Globus pallidus (tissue), 1 donor: ENCODE results near the gene TRANK1.
"Not testable (repeated sequence)": the region's sequence is repeated elsewhere in the genome, so short reads cannot be mapped to it uniquely, and the experiment has no call there.

ENCODE experiments used
- DNase-seq: peaks from one replicate; pipeline ENCODE4 v3.0.0-alpha.2; 2015; ENCODE audit warnings: low spot score

Gene TRANK1

DNA sequence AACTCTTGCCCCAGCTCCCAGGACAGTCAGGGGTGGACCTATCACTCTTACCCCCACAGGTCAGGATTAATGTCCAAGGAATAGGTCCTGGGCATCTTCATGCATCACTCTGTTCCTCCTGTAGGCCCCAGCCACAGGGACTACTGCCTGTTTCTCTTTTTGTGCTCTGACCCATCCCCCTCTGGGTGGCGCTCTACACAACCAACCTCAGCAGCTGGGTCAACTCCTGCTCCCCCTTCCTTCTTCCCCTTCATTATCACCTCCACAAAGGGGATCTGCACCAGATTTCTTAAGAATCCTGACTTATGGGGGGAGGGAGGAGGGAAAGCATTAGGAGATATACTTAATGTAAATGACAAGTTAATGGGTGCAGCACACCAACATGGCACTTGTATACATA is 12.2 kb upstream of the TRANK1 start:
- DNase-seq = no peak

DNA sequence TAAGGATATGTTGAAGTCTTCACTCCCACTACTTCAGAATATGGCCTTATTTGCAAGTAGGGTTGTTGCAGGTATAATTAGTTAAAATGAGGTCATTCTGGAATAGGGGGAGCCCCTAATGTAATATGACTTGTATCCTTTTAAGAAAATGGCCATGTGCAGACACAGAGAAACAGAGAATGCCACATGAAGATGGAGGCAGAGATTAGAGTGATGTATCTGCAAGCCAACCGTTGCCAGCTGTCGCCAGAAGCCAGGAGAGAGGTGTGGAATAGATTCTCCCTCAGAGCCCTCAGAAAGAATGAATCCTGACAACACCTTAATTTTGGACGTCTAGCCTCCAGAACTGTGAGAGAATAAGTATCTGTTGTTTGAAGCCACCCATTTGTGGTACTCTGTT is 11.3 kb upstream of the TRANK1 start:
- no peak for DNase-seq

DNA sequence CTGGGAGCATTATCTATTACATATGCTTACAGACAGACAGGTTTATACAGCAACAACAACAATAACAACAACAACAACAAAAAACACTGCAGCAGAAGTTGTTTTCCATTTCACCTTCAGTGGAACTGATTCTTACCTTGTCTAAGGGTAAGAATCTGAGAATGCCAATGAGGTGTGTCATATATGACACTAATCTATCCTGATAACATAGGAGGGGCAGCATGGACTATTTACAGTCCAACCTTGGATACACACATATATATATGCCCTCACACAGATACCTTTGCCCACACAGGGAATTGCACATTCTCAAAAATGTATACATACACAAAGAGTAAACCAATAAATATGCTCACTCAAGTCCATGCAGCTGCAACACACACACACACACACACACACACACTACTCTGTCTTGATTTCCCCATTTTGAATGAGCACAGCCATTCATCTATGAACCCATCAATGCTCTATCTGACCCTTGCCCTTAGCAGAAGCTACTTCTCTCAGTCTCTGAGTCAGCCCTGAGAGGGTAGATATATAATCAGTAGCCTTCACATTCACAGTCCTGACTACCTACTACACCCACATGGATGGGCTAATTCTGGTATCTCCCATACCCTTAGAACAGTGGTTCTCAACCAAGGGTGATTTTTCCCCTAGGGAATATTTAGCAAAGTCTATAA is 9.7 kb upstream of the TRANK1 start:
- no peak for DNase-seq

DNA sequence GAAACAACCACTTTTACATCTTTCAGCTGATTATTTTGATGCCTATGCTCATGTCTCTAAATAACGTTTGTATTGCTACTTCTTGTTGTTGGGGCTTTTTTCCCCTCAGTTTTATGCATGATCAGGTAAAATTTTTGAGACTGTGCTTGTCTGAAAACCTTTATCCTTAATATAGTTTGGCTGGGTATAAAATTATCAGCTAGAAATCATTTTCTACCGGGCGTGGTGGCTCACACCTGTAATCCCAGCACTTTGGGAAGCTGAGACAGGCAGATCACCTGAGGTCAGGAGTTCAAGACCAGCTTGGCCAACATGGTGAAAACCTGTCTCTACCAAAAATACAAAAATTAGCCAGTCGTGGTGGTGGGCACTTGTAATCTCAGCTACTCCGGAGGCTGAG is 3.0 kb upstream of the TRANK1 start:
- not testable (repeated sequence) for DNase-seq

DNA sequence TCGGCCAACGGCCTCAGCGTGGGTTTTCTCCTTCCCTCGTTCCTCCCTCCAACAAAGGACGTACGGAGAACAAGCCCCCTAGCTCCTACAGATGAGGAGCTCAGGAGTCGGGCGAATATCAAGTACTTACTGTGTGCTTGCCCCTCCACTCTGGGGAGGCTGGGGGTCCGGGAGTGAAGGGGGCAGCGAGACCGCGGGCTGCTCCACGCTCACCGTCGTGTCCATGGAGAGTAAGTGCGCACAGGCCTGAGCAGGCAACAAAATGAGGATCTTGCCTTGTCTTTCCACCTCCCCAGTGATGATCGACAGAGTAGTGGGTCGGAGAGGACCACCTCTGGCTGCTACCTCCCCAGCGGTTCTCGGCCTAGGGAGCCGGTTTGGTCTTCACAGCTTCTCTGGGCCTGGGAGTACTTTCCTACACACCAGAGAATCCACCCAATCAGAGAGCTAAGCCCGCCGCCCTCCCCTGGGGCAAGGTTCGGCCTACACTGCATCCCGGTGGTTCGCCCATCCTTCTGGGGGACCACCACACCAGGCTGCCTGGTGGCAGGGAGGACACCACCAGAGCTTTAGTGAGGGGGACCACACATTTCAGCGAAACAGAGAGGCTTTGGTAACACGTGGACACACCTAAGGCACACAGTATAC is 603 bp upstream of the TRANK1 start:
- DNase-seq = no peak

DNA sequence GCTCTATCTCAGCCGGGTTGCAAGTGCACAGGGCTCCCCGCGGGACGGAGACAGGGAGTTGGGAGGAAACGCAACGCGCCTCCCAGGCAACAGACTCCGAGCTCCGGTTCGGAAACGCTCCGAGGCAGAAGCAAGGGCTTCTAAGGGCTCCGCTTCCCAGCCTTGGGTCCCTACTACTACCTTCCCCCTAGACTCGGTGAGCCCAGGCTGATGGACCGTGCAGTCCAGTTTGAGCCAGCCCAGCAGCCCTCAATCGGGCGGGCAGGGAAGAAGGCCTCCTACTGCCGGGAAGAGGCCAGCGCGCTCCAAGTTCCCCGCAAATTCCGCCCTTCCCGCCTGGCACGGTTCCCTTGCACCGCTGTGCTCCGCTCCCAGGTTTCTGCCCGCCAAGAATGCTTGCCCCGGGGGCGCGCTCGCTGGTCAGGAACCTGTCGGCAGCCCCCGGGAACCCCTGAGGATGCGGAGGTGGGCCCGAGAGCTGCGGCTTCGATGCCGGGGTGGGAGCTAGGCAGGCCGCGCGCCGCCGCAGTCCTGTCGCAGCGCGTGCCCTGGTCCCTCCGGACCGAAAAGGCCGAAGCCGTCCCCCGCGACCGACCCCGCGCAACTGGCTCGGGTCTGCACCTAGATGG is 728 bp downstream of the TRANK1 start:
- peak; percentile 20 for DNase-seq

DNA sequence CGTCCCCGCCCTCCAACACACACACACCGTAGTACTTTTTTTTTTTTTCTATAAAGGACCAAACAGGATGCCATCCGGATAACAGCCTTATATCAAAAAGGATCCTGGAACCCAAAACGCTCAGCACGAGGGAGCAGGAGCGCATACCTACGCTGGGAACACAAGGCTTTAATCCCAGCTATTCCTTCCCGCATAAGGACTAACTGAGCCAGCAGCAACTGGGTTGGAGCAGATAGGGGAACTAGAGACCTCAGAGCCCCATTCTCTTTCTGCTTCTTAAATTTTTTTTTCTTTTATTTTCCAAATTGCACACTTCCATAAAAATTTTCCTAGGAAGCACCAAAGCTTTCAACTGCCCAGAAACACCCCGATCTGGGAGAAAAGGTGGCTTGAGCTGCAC is 1.3 kb downstream of the TRANK1 start:
- no peak for DNase-seq

DNA sequence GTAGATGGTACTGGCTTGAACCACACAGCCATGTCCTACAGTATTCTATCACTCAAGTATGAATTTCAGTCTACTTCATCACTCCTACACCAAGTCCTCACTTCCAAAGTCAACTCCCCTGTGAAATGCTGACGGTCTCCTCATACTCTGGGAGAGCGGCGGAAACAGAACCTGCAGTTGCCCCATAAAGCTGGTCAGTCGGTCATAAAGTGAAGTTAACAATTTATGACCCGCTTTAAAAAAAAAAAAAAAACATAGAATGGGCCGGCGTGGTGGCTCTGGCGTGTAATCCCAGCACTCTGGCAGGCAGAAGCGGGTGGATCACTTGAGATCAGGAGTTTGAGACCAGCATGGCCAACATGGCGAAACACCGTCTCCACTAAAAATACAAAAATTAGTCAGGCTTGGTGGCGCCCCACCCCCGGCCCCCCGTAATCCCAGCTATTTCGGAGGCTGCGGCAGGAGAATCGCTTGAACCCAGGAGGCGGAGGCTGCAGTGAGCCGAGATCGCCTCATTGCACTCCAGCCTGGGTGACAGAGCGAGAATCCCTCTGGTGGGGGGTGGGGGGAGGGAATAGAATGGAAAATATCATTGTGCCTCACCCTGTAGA is 2.1 kb downstream of the TRANK1 start:
- DNase-seq = no peak

DNA sequence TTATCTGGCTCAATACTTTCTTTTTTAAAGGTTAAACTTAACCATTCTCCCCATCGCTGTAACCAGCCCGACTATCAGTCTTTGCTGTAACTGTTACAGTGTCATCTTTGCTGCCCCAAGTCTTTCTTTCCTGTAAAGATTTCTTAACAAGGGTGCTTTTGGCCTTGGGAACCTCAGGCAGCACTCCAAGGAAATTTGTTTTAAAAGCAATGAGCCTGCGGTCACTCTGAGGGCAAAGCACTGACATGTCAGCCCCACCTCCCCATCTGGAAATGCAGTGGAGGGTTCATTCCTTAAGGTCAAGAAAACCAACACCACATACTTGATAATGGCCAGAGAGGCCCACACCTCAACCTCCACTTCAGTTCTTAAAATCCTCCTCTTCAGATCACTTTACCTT is 3.2 kb downstream of the TRANK1 start:
- DNase-seq = no peak

DNA sequence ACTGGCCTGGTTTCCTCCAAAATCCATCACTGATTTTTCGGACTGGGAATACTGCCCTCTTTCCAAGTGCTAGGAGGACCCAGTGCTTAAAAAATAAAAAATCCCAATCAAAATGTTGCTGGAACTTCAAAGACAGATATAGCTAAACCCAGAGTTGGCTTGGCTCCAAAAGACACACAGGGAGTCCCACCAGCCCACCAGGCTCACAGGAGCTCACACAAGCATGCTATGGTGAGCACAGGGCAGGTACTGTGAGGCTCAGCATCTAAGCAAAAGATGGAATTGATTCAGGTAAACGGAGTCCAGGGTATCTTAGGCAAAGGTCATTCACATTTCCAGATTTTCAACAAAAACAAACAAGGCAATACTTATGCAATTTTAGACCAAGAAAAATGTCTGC is 3.7 kb downstream of the TRANK1 start:
- DNase-seq = no peak

DNA sequence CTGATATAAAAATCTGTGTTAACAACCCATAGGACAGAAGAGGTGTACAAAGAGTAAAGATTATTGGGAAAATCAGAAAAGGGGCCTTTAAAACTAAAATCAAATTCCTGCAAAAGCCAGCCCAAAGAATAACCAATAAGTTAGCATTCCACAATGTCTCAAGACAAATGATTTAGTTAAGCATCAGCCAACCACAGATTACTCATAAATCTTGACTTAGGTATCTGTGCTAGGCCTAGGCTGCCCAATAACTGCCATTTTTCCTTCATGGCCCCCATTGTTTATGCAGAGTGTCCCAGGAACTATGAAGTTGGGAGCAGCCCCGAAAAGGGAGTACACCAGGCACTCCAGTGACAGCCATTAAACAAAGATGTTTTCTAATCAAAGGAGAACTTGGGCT is 7.4 kb downstream of the TRANK1 start:
- DNase-seq = no peak

DNA sequence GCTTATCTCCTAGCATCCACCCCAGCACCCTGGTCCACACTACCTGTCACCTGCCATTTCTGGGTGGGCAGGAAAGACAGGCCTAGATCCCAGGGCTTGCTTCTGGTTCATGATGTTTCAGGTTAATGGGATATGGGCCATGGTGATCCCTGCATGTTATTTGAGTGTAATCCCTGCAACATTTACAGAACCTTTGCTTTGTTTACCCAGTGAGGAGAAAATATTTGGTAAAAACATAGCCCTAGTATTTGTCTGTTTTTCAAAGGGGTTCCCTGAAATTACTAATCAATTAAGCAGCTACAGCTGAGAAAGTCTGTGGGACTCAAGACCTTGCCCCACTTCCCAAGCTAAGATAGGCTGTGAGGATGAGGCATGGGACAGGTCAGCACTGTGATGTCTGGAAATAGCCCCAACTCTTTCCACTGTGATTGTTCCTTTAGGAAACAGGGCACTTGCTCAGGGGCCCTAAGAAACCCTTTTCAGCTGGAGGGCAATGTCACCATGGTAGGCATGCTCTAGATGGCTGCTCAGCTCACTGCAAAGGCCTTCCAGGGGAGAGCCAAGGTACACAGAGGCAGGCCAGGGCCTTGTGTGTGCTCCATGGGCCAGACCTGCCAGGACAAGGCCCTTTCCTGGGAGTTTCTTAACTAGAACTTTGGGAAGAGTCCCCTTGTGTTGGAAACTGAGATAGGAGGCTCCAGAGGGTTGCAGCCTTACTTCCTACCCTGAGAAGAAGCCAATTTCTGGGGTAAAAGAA is 11.1 kb downstream of the TRANK1 start:
- DNase-seq = no peak

DNA sequence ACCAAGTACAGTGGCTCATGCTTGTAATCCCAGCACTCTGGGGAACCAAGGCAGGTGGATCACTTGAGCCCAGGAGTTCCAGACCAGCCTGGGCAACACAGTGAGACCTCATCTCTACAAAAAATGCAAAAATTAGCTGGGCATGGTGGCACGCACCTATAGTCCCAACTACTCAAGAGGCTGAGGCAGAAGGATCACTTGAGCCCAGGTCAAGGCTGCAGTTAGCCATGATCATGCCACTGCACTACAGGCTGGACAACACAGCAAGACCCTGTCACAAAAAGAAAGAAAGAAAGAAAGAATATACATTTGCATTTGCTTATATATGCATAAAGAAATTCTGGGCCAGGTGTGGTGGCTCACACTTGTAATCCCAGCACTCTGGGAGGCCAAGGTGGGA is 13.4 kb downstream of the TRANK1 start:
- not testable (repeated sequence) for DNase-seq

DNA sequence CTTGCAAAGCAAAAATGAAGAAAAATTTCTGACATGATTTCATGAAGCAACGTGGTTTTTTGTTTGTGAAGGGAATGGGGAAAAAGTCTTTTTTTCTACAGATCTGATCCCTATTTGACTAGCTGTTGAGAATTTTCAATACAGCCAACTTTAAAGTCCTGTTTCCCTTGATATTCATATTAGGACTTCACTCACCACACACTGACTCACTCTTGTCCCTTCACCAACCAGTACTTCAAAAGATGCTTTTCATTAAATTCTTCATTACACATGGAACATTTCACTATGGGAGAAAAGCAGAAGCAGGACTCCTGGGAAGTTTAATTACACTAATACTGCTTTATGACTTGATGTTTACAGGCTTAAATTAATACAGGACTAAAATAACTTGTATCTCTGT is 16.6 kb downstream of the TRANK1 start:
- DNase-seq = no peak

DNA sequence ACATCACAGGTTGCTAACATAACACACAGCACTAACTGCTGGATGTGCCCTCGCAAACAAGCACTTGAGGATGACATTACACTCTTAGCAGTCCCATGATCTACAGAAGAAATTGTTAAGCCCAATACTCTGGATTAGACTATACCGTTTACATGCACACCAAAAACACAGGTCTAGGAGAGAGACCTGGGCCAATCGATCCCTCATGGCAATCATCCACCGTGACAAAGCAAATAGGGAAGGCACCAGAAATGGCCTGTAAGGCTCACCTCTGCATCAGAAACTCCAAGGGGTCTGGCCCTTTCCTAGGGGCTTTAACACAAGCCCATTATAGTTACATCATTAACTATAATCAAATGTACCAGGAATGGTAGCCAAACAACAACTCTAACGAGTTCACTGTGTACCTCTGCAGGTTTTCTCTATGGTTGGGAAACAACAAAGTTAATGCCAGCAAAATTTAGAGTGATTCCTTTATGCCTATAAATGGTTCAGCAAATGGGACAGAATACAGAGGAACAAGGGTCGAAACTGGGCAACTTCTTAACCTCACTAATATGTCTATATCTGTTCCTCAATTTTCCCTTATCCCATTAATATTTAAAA is 18.5 kb downstream of the TRANK1 start:
- DNase-seq = no peak

DNA sequence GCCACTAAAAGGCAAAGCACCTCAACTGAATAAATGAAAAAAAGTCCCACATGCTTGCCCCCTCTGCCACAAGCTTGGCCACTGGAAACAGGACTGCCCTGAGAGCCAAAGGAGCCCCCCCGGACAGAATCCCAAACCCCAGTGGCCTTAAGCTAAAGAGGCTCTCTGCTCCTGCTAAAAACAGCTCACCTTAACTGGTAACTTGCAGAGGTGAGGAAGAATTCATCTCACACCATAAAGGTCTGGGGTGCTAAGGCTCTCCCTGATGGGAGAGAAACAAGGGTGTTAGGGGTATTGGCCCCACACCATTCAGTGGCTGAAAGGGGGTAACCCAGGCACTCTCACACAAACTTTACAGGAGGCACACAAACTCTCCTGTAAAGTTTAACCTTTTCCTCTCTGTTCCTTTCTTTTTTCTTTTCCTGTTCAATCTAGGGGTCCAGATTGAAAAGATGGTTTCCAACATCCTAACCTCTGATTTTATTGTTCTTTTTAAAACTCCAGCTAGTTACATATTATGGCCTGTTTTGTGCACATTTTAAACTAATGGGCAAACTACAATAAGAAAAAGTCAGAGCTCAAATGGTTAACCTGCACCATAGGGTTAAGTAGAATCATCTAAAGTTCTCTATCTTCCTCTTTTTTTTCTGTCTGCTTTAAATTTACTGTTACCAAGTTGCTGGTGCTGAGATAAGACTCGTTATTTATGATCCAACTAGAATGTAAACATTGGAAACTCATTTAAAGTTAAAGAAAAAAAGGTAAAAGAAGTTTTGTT is 19.9 kb downstream of the TRANK1 start:
- DNase-seq = no peak

DNA sequence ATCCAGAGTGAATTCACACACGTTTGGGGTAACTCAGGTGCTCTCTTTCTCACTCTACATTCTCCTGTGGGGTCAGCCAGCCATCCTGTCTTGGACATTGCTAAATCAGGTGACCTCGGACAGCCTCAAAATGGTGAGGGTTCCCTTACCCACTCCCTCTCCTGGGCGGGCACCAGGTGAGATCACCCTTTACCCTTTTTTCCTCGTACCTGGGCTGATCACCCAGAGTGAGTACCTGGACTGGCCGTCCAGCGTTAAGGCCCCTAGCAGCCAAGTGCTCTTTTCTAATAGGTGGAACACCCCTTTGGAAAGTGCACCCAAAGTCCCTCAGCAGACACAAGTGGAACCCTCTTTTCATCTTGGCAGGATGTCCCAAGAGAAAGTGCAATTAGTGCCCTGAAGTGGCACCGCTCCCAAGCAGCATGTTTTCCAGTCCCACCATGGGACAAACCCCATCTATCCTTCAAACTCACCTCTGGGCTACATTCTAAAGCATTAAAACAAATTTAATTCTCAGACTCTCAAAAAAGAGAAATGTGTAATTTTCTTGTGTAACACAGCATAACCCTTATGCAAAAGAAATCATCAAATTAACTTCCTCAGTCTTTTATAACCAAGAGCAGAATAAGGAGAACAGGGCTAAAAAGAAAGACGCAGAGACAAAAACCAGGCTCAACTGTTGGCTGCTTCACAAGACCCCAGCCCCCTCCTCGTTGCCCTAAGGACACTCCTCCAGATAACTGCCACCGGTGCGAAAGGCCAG is 20.7 kb downstream of the TRANK1 start:
- no peak for DNase-seq

DNA sequence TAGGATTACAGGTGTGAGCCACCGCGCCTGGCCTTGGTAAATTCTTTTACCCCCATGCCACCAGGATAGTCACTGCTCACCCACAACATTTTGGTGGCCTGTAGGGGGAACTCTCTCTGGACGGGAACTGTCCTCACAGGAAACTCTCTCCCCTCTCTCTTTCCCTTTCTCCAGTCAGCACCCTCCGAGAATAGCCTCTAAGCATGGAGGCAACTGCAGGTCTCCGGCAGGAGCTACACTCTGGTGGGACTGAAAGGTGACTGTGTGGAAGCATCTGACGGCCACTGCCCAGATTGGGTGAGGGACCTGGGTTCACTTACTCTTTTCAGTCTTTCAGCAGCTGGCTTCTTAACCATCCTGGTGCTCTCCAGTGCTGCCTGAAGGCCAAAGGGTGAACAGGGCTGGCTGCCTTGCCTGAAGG is 21.3 kb downstream of the TRANK1 start:
- no peak for DNase-seq

DNA sequence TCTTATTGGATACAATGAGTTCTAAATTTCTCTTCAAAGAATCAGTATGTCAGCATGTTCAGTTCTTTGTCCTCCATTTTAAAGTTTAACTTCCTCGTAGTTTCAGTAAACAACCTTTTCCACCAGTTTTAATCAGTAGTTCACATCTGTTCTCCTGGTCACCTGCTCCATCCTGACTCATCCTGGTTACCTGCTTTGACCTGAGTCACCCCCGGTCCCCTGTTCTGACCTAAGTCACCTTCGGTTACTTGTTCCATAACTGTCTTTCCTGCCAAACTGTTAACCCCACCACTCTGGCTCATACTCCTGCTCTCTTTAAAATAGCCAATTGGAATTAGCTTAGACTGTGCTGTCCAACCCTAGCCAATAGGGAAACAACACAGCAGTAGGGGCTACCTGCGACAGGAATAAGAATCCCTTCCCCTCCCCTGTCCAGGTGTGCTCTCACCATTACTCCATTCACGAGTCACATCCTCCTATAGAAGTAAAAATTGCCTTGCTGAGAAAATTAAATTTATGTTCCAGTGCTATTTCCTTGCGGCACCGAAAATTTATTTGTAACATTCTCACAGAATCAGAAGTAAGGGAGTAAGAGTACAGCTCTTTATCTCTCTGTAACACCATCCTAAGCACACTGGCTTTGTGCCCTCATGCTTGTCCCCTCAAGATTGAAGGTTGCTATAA is 23.8 kb downstream of the TRANK1 start:
- DNase-seq = no peak
